GM21528 (cell line): ENCODE data around the gene TSACC.
"Not testable (repeated sequence)": the region's sequence is repeated elsewhere in the genome, so short reads cannot be mapped to it uniquely, and the experiment has no call there.

Experiments used
- ATAC-seq: cut with Tn5 transposase; IDR thresholded peaks from one replicate; pipeline ENCODE4 v1.9.1; 2021; ENCODE audit warnings: mild to moderate bottlenecking, moderate library complexity; ENCODE audit not compliant: unreplicated experiment, low FRiP score

The TSACC gene

DNA sequence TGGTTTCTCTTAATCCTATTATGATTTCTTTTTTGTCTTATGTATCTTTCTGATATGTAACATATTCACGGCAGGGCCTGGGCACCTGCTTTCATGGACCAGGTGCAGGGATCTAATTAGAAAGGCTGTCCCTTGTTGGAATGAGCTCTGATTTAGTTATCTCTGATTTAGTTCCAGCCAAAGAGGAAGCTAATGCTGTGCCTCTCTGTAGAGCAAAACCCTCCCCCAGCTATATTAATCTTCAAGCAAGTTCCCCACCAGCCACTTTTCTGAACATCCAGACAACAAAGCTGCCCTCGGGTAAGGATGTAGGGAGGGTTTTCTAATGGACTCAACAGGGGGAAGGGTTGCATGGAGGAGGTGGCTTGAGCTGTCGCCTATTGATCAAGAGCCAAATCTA lies 6.1 kb downstream of the TSACC start:
- no peak for ATAC-seq

DNA sequence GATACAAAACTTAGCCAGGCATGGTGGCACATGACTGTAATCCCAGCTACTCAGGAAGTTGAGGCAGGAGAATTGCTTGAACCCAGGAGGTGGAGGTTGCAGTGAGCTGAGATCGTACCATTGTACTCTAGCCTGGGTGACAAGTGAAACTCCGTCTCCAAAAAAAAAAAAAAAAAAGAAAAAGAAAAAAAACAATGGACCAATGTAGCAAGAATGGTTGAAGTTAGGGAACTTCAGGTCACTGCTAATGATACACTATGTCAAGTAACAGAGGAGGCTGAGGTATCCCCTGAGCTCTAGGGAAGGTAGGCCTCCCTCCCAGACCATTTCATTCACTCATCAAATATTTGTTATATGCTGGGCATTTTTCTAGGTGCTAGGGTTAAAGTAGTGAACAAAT lies 7.7 kb downstream of the TSACC start:
- ATAC-seq = not testable (repeated sequence)

DNA sequence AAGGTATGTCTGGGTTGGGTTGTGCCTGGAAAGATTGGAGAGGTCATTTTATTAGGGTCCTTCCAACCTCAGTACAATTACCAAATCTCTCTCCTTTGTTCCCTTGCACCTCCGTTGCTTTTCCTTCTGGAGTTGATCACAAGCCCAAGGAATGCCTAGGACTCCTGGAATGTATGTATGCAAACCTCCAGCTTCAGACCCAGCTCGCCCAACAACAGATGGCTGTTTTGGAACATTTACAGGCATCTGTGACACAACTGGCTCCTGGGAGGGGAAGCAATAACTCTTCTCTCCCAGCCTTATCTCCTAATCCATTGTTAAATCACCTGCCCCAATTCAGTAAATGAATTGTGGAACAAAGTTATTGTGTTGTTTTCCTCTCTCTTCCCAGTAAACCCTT lies 8.3 kb downstream of the TSACC start:
- ATAC-seq = no peak

DNA sequence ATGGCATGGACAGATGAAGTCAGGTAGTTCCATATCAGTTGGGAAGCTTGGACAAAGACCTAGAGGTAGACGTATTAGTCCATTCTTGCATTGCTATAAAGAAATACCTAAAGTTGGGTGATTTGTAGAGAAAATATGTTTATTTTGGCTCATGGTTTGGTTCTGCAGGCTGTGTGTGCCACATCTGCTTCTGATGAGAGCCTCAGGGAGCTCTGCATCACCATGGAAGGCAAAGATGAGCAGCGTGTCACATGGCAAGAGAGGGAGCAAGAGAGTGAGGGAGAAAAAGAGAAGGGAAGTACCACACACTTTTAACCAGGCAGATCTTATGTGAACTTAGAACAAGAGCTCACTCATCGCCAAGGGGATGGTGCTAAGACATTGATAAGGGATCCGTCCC lies 9.0 kb downstream of the TSACC start:
- no peak for ATAC-seq

DNA sequence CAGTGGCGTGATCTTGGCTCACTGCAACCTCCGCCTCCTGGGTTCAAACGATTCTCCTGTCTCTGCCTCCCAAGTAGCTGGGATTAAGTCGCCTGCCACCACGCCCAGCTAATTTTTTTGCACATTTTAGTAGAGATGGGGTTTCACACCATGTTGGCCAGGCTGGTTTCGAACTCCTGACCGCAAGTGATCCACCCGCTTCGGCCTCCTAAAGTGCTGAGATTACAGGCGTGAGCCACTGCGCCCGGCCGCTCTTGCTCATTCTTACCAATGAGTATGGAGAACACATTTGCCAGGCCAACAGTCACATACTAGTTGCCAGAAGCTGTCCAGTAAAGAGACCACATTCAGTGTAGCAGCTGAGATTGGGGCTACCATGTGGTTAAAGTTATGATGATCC lies 14.2 kb downstream of the TSACC start:
- not testable (repeated sequence) for ATAC-seq

DNA sequence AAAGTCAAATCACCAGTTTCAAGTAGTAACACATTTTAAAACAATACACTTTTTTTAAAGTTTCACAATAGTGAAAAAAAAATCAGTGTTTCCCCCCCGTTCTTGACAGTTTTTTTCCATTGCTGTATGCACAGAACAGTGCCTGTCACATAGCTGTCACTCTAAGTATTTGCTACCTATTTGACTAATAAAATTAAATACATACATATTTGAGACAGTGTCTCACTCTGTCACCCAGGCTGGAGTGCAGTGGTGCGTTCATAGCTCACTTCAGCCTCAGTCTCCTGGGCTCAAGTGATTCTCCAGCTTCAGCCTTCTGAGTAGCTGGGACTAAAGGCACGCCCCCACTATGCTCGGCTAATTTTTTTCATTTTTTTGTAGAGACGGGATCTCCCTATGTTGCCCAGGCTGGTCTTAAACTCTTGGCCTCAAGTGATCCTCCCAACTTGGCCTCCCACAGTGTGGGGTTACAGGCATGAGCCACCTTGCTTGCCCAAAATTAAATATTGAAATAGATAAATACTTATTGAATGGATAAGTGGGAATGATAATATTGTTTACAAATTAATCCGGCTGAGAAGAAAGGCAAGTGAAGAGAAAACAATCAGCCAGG lies 18.0 kb downstream of the TSACC start:
- ATAC-seq = no peak

DNA sequence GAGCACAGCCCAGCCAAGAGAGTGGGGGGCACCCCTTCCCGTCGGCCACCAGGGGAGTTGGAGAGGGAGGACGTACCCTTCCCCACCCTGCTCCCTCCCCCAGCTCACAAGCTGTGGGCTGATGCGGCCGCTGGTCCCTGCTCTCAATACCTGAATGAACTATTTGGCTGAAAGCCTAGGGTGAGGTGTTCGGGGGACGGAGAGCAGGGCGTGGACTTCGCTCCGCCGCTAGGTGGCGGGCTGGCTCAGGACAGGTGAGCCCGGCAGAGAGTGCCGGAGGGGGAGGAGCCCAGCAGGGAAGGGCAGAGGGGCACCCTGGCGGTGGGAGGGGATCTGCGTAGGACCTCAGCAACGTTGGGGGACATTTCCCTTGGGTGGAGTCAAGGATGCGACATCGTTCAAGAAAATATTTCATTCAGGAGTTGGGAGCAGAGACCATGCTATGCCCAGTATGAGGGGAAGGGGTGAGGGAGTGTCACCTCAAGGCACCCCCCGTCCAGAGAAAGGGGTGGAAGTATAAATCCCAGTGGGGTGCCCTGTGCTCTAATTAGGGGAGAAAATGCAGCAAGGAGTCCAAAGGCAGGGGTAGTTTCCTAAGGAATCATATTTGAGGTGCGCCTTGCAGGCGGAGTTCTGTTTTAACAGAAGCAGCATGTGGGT lies 18.7 kb downstream of the TSACC start:
- no peak for ATAC-seq

DNA sequence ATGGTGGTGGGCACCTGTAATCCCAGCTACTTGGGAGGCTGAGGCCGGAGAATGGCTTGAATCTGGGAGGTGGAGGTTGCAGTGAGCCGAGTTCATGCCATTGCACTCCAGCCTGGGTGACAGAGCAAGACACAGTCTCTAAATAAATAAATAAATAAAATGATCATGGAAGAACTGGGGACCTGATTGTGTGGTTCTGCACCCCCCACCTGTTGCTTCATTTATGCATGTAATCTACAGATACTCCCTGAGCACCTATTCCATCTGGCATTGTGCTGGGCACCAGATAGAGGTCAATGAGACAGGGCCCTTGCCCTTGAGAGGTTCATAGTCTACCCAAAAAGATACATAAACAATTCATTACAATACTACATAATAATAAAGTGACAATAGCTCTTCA lies 19.7 kb downstream of the TSACC start:
- ATAC-seq = no peak

DNA sequence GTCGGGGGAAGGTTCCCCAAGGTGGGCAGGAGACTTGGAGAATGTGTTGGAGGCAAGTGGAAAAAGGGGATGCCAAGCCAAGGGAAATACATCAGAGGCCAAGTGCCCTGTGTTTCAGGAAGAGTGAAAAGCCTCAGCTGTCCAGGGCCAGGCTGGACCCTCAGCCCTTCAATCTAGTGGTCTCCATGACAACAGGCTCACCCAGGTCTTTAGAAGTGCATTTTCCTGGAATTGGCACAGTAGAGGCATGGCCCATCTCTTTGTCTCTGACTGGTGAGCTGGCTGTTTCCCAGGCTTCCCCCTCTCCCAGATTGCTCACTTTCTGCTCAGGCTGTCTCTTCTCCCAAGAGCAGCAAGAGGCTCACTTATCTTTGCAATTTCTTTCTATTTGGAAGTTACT lies 20.3 kb downstream of the TSACC start:
- ATAC-seq = no peak

DNA sequence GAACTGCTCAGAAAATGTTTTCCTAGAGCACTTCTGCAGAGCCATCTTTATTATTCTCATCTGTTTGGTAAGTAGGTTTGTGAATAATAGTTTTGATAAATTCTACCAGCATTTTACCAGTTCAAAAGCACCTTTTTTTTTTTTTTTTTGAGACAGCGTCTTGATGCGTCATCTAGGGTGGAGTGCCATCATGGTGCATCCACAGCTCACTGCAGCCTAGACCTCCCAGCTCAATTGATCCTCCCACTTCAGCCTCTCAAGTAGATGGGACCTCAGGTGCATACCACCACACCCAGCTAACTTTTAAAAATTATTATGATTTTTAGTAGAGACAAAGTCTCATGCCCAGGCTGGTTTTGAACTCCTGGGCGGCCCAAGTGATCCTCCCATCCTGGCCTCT lies 20.9 kb downstream of the TSACC start:
- ATAC-seq = no peak

DNA sequence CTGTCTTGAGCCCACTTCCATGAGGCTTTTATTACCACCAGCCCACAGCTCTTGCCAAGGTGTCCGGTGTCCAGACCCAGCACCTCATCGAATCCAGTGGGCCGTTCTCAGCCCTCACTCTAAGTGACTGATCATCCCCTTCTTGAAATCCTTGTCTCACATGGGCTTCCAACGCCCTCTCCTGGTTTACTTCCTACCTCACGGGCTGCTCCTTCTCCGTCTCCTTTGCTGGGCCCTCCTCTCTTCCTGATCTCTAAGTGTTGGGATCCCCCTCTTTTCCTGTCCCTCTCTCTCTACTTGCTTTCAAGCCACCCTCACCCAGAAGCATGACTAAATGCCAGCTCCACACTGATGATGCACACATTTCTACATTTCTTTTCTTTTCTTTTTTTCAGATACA lies 21.6 kb downstream of the TSACC start:
- ATAC-seq = no peak

DNA sequence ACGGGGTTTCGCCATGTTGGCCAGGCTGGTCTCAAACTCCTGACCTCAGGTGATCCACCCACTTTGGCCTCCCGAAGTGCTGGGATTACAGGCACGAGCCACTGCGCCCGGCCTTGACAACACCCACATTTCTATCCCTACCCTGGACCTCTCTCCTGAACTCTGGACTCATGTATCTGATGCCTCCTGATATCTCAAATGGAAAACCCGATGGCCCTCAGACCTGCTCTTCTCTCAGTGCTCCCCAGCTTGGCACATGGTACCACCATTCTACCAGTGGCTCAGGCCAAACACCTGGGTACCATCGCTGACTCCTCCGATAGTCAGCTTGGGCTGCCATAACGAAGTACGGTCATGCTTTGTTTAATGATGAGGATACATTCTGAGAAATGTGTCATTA lies 22.2 kb downstream of the TSACC start:
- ATAC-seq = no peak

DNA sequence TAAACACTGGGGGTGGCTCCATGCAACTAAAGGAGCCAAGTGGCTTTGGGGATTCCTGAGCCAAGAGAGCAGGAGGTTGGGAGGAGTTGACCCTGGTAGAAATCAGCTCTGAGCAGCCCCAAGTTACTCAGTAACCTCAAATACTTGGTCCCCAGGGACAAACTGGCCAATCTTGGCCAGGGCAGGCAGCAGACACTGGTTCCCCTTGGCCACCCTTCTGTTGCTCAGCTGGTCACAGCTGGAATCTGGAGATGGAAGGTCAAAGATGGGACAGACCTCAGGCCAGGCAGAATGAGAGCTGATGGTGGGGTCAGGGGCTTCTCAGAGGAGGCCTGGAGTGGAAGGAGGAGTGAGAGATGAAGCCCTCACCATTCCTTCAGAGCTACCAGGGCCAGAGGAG lies 27.4 kb downstream of the TSACC start:
- no peak for ATAC-seq

DNA sequence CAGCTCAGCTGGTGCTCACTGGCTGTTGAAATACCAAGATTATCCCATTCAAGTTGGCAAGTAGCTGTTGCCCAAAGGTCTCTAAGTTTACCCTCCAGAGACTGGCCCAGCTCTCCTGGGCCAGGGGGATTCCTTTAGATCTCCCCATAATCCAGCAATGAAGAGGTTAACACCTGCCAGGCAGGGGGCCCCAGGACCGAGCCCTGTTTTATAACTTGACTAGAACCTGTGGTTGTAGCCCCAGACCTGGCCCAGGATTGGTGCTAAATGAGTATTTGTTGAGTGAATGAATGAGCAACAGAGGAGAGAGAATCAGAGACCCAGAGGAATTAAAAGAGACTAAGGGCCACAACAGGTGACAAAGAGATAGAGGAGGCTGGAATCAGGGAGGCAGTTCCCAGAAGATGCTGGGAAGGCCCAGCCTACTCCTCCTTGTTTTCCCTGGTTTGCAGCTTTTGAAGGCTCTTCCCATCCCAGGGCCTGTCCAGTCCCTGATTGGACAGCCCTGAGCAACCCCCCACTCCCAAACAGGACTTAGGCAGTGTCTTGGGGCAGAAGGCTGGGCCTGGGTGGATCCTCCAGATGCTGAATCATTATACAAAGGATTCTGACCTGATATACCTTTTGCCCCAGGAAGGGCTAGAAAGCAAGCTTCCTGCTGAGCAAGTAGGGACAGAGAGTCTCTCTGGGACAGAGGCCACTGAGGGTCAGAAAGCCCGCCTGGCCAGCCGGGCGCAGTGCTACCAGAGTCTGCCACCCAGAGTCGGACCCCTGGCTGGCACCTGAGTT lies 28.2 kb downstream of the TSACC start:
- no peak for ATAC-seq

DNA sequence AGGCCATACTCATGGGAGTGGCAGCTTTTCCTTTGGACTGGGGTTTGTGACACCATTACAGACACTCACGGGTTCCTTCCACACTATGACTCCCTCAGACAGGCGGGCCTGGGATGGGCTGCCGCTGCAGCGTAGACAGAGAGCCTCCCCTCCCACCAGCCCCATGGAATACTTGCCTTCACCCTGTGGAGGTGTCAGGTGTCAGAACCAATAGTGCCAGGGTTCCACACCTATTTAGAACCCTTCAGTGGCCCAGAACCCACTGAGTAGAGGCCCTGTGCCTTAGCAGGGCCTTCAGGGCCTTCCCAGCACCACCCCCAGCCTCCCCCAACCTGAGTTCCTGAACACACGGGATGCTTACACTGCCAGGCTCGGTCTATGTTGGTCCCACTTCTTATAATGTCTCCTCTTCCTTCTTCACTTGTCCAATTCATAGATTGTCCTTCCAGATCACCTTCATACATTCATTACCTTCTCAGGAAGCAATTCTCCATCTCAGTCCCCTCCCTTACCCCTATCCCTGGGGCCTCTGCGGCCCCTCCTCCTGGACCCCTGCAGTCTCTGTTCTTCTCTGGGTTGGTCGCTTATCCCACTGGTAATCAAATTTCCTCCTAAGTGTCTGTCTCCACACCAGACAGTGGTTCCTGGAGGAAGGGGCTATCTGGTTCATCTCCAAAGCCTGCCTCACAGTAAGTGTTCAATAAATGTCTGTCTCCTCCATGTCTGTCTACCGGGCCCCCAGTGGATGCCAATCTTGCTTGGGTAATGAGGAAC lies 29.2 kb downstream of the TSACC start:
- ATAC-seq = no peak

DNA sequence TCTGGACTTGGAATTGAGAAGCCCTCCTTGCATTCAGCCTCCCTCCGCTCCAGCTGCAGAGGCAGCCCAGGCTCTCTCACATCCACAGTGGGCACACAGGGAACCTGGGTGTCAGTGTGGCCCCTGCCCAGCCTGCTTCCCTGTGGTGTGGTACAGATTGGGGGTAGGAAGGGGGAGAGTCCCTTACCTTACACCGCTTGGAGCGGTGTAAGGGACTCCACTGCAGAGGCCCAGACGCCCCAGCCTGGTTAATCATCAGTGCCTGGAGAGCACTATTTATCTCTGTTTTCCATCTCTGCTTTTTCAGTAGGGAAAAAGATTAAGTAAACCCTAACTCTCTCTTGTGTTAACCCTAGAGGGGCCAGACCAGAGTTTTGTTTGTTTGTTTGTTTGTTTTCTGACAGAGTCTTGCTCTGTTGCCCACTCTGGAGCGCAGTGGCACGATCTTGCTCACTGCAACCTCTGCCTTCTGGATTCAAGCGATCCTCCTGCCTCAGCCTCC lies 29.9 kb downstream of the TSACC start:
- ATAC-seq = no peak

DNA sequence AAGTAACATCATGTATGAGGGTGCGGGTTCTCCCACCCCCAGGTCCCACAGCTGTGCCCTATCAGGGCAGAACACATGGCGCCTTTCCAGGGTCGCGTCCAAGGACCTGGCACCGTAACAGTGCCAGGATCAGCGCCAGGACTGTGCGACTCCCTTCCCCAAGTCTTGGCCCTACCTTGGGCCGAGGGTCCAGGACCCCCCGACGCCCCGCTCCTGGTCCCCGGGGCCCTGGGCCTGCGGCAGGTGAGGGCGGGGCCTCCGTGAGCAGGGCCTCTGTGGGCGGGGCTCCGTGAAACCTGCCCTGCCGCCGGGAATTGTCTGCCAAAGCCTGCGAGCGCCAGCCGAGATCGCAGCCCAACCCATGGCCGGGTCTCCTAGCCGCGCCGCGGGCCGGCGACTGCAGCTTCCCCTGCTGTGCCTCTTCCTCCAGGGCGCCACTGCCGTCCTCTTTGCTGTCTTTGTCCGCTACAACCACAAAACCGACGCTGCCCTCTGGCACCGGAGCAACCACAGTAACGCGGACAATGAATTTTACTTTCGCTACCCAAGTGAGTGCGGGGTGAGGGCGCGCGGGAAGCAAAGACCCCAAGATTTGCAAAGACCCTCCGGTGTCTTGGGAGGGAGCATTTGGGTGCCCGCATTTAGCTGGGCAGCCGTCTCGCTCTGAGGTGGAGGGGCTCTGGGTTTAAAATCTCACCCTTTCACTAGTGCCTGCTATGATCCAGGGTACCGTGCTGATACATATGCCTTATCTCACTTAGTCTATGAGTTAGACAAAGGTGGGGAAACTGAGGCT lies 30.8 kb downstream of the TSACC start, which contains the start of gene RHBG:
RHBG (plus strand) TSS at position 323 of the 796 bp plus-strand sequence; CDS start at position 362, 39 bp downstream.
- no peak for ATAC-seq

DNA sequence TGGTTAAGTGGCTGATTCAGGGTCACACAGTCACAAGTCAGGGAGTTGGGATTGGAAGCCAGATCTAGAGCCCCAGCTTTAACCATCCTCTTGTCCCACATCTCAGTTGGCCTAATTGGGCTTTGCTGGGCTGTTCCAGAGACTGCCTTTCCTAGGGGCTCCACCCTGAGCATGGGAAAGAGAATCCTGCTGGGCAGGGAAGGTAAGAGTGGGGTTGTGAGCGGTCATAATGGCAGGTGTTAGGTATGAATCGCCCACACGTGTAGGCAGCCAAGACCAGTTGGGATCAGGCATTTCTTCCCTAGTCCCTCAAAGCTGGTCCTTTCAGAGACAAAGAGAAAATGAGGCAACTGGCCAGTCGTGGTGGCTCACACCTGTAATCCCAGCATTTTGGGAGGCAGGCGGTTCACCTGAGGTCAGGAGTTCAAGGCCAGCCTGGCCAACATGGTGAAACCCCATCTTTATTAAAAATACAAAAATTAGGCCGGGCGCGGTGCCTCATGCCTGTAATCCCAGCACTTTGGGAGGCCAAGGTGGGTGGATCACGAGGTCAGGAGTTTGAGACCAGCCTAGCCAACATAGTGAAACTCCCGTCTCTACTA lies 31.5 kb downstream of the TSACC start:
- ATAC-seq = not testable (repeated sequence)

DNA sequence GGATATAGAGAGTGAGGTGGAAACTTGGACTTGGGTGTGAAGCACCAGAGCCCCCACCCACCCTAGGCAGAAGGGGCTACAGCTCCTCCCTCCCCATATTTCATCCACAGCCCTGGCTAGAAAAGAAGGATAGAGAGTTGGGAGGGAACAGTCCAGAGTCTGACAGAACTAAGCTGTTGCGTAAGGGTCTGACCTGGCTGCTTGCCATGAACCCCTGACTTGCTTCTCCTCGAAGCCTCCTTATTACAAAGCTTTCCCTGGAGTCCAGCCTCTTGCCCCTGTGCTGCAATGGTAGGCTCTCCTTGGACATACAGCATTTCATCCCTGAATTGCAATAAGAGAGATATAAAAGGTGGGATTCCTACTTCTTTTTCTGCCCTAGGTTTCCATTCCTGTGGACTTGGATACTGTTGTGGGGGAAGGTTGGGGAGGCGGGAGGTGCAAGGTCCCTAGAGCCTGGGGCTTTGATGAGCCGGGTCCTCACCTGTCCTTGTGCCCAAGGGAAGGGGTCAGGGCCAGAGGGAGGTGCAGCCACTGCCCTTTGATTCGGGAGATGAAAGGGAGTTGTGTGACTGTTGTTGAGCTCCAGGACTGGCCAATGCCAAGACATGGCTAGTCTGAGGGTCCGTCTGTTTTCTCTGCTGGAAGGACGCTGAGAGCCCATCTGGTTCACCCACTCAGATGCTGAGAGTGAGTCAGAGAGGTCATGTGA lies 33.4 kb downstream of the TSACC start:
- no peak for ATAC-seq
